Measurements from ENCODE around the gene MSRB3. TPM values are rescaled to one million over a fixed set of nuclear protein-coding genes. Genes with fewer than 3 reads are reported as not detected.
A peak's percentile ranks its signal among the peaks of the same experiment; 100 is the strongest.

MSRB3 gene
- total and polyA plus RNA-seq, 2 experiments from 2014 or later: 16.9 to 19.2 TPM

DNA sequence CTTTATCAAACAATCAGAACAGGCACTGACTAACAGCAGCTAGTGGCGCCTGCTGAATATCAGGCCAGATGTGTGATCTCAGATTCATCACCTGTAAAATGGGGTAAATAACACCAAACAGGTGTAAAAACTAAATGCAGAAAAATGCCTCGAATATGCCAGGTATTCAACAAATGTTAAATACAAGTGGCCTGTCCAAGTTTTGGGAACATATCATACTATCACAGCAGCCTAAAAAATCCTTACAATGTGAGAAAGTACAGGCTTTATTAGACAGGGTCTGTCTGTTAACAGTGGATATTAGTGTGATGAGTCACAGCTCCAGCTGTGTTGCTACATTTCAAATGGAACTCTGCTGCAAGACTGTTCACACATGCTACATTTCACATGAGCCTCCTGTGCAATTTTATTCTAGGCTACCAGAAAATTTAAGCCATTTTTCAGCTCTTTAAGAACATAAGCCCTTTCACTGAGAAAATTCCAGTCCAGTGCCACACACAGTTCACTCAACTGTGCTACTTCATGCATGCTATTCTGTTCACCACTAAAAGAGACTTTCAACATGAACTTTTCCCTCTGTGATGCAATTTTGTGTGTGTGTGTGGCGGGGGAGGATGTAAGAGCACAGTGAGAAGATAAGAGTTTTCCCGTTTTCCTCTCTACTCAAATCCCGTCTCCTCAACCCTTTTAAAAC is 56.7 kb downstream of the MSRB3 start:
- TF ChIP-seq EZH2phosphoT487 (IDR thresholded peaks at IDR 0.05; ENCODE audit: low read depth, severe bottlenecking, unreplicated experiment) (no peak), EZH2 (IDR thresholded peaks at IDR 0.05; ENCODE audit: borderline replicate concordance) (no peak)
- TF ChIP-seq, protein P1, sequence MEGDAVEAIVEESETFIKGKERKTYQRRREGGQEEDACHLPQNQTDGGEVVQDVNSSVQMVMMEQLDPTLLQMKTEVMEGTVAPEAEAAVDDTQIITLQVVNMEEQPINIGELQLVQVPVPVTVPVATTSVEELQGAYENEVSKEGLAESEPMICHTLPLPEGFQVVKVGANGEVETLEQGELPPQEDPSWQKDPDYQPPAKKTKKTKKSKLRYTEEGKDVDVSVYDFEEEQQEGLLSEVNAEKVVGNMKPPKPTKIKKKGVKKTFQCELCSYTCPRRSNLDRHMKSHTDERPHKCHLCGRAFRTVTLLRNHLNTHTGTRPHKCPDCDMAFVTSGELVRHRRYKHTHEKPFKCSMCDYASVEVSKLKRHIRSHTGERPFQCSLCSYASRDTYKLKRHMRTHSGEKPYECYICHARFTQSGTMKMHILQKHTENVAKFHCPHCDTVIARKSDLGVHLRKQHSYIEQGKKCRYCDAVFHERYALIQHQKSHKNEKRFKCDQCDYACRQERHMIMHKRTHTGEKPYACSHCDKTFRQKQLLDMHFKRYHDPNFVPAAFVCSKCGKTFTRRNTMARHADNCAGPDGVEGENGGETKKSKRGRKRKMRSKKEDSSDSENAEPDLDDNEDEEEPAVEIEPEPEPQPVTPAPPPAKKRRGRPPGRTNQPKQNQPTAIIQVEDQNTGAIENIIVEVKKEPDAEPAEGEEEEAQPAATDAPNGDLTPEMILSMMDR (IDR thresholded peaks at IDR 0.05; ENCODE audit: poor library complexity): no peak
- Histone ChIP-seq H2AFZ (peak overlapping the region; percentile 12), H3K79me2 (no peaks in the 10 kb centered on the region), H3K27me3 (no peaks in the 10 kb centered on the region), H3K9me3 (ENCODE audit: low read depth) (no peaks in the 10 kb centered on the region), H3K27ac (peak overlapping the region; percentile 81), H3K36me3 (replicated peaks; ENCODE audit: insufficient read depth, low read depth) (no peaks in the 10 kb centered on the region), H4K20me1 (ENCODE audit: insufficient read depth, poor library complexity, severe bottlenecking) (no peaks in the 10 kb centered on the region), H3K4me3 (no peak overlapping the region), H3K4me1 (ENCODE audit: insufficient read depth) (peaks cover 22% of the 10 kb centered on the region), H3K4me2 (peak overlapping the region; percentile 65), H3K9me2 (replicated peaks; ENCODE audit: insufficient read depth) (no peaks in the 10 kb centered on the region)
- WGBS (ENCODE audit: low lambda C conversion rate, missing lambda C conversion rate): 24% methylated on average over 5 of the region's 5 CpGs
- peak; percentile 73 for DNase-seq (ENCODE audit: low spot score)

DNA sequence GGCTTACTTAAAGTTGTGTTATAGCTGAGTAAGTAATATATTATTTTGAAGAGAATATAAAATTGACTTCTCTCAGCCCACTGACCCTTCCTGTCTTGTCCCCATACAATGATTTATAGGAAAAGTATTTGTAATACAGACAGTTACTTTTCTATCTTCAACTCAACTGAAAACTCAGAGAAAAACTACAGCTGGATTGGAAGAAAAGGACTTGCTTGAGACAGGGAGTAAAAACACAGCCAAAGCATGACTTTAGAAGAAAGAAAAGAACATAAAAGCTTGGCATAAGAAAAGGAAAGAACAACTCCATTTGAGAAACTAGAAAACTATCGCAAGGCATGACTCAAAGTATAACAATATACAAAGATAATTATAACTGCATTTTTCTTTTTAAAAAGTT is 57.5 kb downstream of the MSRB3 start:
- WGBS (ENCODE audit: low lambda C conversion rate, missing lambda C conversion rate): 74% methylated on average over 1 of the region's 1 CpG
- H3K4me3 ChIP-seq: no peak overlapping the region
- no peak for TF ChIP-seq EZH2phosphoT487 (IDR thresholded peaks at IDR 0.05; ENCODE audit: low read depth, severe bottlenecking, unreplicated experiment)

DNA sequence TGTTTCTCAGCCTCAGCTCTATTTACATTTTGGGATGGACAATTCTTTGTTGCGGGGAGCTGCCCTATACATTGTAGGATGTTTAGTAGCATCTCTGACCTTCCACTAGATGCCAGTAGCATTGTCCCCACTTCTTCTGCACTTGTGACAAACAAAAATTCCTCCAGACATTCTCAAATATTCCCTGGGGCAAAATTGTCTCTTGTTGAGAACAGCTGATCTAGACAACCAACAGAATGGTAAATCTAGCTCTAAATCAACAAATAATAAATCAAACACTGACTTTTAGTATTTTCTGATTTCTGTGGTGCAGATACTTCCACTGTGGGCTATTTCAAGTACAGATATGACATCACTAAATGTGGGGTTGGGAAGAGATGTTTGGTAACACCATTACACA is 60.7 kb downstream of the MSRB3 start:
- H3K4me1 ChIP-seq (ENCODE audit: insufficient read depth): peaks cover 21% of the 10 kb centered on the region
- H3K27me3 ChIP-seq: no peaks in the 10 kb centered on the region
- H3K9me3 ChIP-seq (ENCODE audit: low read depth): no peaks in the 10 kb centered on the region
- H3K36me3 ChIP-seq (replicated peaks; ENCODE audit: insufficient read depth, low read depth): no peaks in the 10 kb centered on the region
- H2AFZ ChIP-seq: no peak overlapping the region
- no peak for TF ChIP-seq EZH2 (IDR thresholded peaks at IDR 0.05; ENCODE audit: borderline replicate concordance)
- TF ChIP-seq, protein P1 (IDR thresholded peaks at IDR 0.05; ENCODE audit: poor library complexity): no peak
- no peak for TF ChIP-seq EZH2phosphoT487 (IDR thresholded peaks at IDR 0.05; ENCODE audit: low read depth, severe bottlenecking, unreplicated experiment)
- H3K79me2 ChIP-seq: no peaks in the 10 kb centered on the region
- 100% methylated on average over 1 of the region's 1 CpG for WGBS (ENCODE audit: low lambda C conversion rate, missing lambda C conversion rate)
- no peaks in the 10 kb centered on the region for H4K20me1 ChIP-seq (ENCODE audit: insufficient read depth, poor library complexity, severe bottlenecking)
- no peaks in the 10 kb centered on the region for H3K9me2 ChIP-seq (replicated peaks; ENCODE audit: insufficient read depth)
- H3K4me2 ChIP-seq: no peak overlapping the region
- DNase-seq (ENCODE audit: low spot score): no peak
- H3K27ac ChIP-seq: no peak overlapping the region
- H3K4me3 ChIP-seq: no peak overlapping the region

More for the DNA sequence above, 57.5 kb downstream of the MSRB3 start:
- no peaks in the 10 kb centered on the region for H3K36me3 ChIP-seq (replicated peaks; ENCODE audit: insufficient read depth, low read depth)
- H3K79me2 ChIP-seq: no peaks in the 10 kb centered on the region
- H3K27ac ChIP-seq: peak overlapping the region; percentile 81
- peak overlapping the region; percentile 12 for H2AFZ ChIP-seq
- peaks cover 22% of the 10 kb centered on the region for H3K4me1 ChIP-seq (ENCODE audit: insufficient read depth)
- H4K20me1 ChIP-seq (ENCODE audit: insufficient read depth, poor library complexity, severe bottlenecking): no peaks in the 10 kb centered on the region
- DNase-seq (ENCODE audit: low spot score): no peak
- H3K4me2 ChIP-seq: peak overlapping the region; percentile 65
- no peaks in the 10 kb centered on the region for H3K9me2 ChIP-seq (replicated peaks; ENCODE audit: insufficient read depth)
- no peaks in the 10 kb centered on the region for H3K27me3 ChIP-seq
- no peaks in the 10 kb centered on the region for H3K9me3 ChIP-seq (ENCODE audit: low read depth)

DNA sequence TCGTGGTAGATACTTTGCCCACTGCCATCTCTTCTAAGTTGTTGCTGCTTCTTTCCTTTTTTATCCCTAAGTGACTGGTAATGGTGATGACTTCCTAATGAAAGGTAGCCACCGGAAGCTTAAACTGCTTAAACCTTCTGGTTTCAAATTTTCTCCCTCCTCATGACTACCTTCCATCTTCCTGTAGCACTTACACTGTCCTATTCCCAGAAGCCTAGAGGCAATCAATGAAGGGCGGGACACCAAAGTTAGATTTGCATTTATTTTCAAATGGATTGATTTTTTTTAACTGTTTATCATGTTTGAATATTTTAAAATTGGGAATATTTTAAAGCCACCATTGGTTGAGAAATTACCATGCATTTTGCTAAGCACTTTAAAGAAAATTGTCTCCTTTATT is 64.7 kb downstream of the MSRB3 start:
- no peak overlapping the region for H3K27ac ChIP-seq
- H3K4me3 ChIP-seq: no peak overlapping the region
- H3K79me2 ChIP-seq: no peaks in the 10 kb centered on the region
- DNase-seq (ENCODE audit: low spot score): no peak
- TF ChIP-seq, protein P1 (IDR thresholded peaks at IDR 0.05; ENCODE audit: poor library complexity): no peak
- no peaks in the 10 kb centered on the region for H3K9me2 ChIP-seq (replicated peaks; ENCODE audit: insufficient read depth)
- H4K20me1 ChIP-seq (ENCODE audit: insufficient read depth, poor library complexity, severe bottlenecking): no peaks in the 10 kb centered on the region
- WGBS (ENCODE audit: low lambda C conversion rate, missing lambda C conversion rate): 92% methylated on average over 3 of the region's 3 CpGs
- H3K4me1 ChIP-seq (ENCODE audit: insufficient read depth): no peaks in the 10 kb centered on the region
- H3K9me3 ChIP-seq (ENCODE audit: low read depth): no peaks in the 10 kb centered on the region
- no peaks in the 10 kb centered on the region for H3K27me3 ChIP-seq
- H2AFZ ChIP-seq: no peak overlapping the region
- no peak overlapping the region for H3K4me2 ChIP-seq
- H3K36me3 ChIP-seq (replicated peaks; ENCODE audit: insufficient read depth, low read depth): no peaks in the 10 kb centered on the region

Measured in hepatocyte (in vitro differentiated cells).